OCI-LY3 (cell line): ENCODE measurements around the gene PREP.

Experiments
- H2AFZ ChIP-seq: fragments of 200-600, 300-600 bp; shearing (Covaris generic); 2 replicates; pipeline ENCODE4 v1.6.0; 2014; ENCODE audit warnings: antibody characterized with exemption, low read depth, low read length
- H3K27ac ChIP-seq: fragments of 200-600, 300-600 bp; sonication (generic); 2 replicates; pipeline ENCODE4 v1.5.1; 2014; ENCODE audit warnings: mild to moderate bottlenecking, low read length, moderate library complexity, mixed read lengths
- H3K27me3 ChIP-seq: fragments of 200-600, 300-600 bp; sonication (generic); 2 replicates; pipeline ENCODE4 v1.6.1; 2014; ENCODE audit warnings: low read depth, low read length, mixed read lengths
- H3K36me3 ChIP-seq: fragments of 200-600, 300-600 bp; sonication (generic); replicated peaks from 2 replicates; pipeline ENCODE3; 2014; ENCODE audit warnings: low read depth, low read length, mixed read lengths
- H3K4me1 ChIP-seq: fragments of 300-600, 200-600 bp; sonication (generic); 2 replicates; pipeline ENCODE4 v1.6.1; 2014; ENCODE audit warnings: low read length, mixed read lengths
- H3K4me2 ChIP-seq: fragments of 200-600, 300-600 bp; sonication (generic); 2 replicates; pipeline ENCODE4 v1.6.1; 2014; ENCODE audit warnings: low read length, mixed read lengths
- H3K4me3 ChIP-seq: fragments of 300-600, 200-600 bp; sonication (generic); 2 replicates; pipeline ENCODE4 v1.5.1; 2014; ENCODE audit warnings: antibody characterized with exemption, mild to moderate bottlenecking, low read length, moderate library complexity
- H3K79me2 ChIP-seq: fragments of 300-600, 200-600 bp; shearing (Covaris generic); 2 replicates; pipeline ENCODE4 v1.6.1; 2014; ENCODE audit warnings: mild to moderate bottlenecking, low read length, mixed read lengths
- H3K9ac ChIP-seq: fragments of 300-600, 200-600 bp; shearing (Covaris generic); 2 replicates; pipeline ENCODE4 v1.6.0; 2014; ENCODE audit warnings: mild to moderate bottlenecking, low read length, moderate library complexity
- H3K9me3 ChIP-seq: fragments of 200-600, 300-600 bp; shearing (Covaris generic); 2 replicates; pipeline ENCODE4 v1.6.1; 2014; ENCODE audit warnings: low read length, mixed read lengths; ENCODE audit not compliant: insufficient read depth
- H4K20me1 ChIP-seq: fragments of 200-600, 300-600 bp; sonication (generic); 2 replicates; pipeline ENCODE4 v1.6.1; 2016; ENCODE audit warnings: low read length, mixed read lengths; ENCODE audit not compliant: insufficient read depth
- CTCF ChIP-seq: fragments of 200-600, 300-600 bp; sonication (generic); IDR thresholded peaks from 2 replicates; pipeline ENCODE4 v1.5.1; 2014; ENCODE audit warnings: antibody characterized with exemption, low read length, low read depth
- EZH2phosphoT487 ChIP-seq: fragments of 200-600 bp; shearing (Covaris generic); IDR thresholded peaks from 2 replicates; pipeline ENCODE4 v1.6.1; 2018; ENCODE audit warnings: antibody characterized with exemption, mixed run types, low read depth

PREP gene

GRCh38 chr6:105313211-105313610, 89.7 kb downstream of the PREP start:
- no peak overlapping the region for H3K9ac ChIP-seq
- H3K4me3 ChIP-seq, result no peak overlapping the region
- TF ChIP-seq CTCF, result no peak
- no peak overlapping the region for H3K27ac ChIP-seq
- H3K27me3 ChIP-seq, result no peaks in the 10 kb centered on the region
- H2AFZ ChIP-seq, result no peak overlapping the region
- H3K4me1 ChIP-seq, result no peaks in the 10 kb centered on the region
- no peaks in the 10 kb centered on the region for H3K79me2 ChIP-seq
- no peak overlapping the region for H3K4me2 ChIP-seq
- H3K9me3 ChIP-seq, result no peaks in the 10 kb centered on the region
- no peaks in the 10 kb centered on the region for H4K20me1 ChIP-seq
- no peaks in the 10 kb centered on the region for H3K36me3 ChIP-seq

- H3K9me3 ChIP-seq, result no peaks in the 10 kb centered on the region
- H3K27me3 ChIP-seq, result no peaks in the 10 kb centered on the region
- H3K79me2 ChIP-seq, result no peaks in the 10 kb centered on the region
- no peak overlapping the region for H3K4me3 ChIP-seq
- H3K36me3 ChIP-seq, result no peaks in the 10 kb centered on the region
- H4K20me1 ChIP-seq, result no peaks in the 10 kb centered on the region
- no peaks in the 10 kb centered on the region for H3K4me1 ChIP-seq
- H3K9ac ChIP-seq, result no peak overlapping the region
- no peak overlapping the region for H3K27ac ChIP-seq
- TF ChIP-seq EZH2phosphoT487 (no peak), CTCF (no peak)
- no peak overlapping the region for H2AFZ ChIP-seq
- H3K4me2 ChIP-seq, result no peak overlapping the region
Observed at GRCh38 chr6:105310947-105311346, 91.9 kb downstream of the PREP start.

GRCh38 chr6:105310371-105310770, 92.5 kb downstream of the PREP start:
- no peaks in the 10 kb centered on the region for H4K20me1 ChIP-seq
- H3K79me2 ChIP-seq, result no peaks in the 10 kb centered on the region
- H3K27me3 ChIP-seq, result no peaks in the 10 kb centered on the region
- no peaks in the 10 kb centered on the region for H3K4me1 ChIP-seq
- TF ChIP-seq EZH2phosphoT487 (no peak), CTCF (no peak)
- H3K9ac ChIP-seq, result no peak overlapping the region
- no peak overlapping the region for H2AFZ ChIP-seq
- H3K27ac ChIP-seq, result no peak overlapping the region
- no peak overlapping the region for H3K4me2 ChIP-seq
- H3K9me3 ChIP-seq, result no peaks in the 10 kb centered on the region
- no peaks in the 10 kb centered on the region for H3K36me3 ChIP-seq
- H3K4me3 ChIP-seq, result no peak overlapping the region

- H3K27ac ChIP-seq, result no peak overlapping the region
- no peaks in the 10 kb centered on the region for H3K4me1 ChIP-seq
- no peaks in the 10 kb centered on the region for H3K27me3 ChIP-seq
- H4K20me1 ChIP-seq, result no peaks in the 10 kb centered on the region
- H3K36me3 ChIP-seq, result no peaks in the 10 kb centered on the region
- no peaks in the 10 kb centered on the region for H3K79me2 ChIP-seq
- no peak overlapping the region for H3K9ac ChIP-seq
- H3K4me2 ChIP-seq, result no peak overlapping the region
- H3K4me3 ChIP-seq, result no peak overlapping the region
- H2AFZ ChIP-seq, result no peak overlapping the region
- H3K9me3 ChIP-seq, result no peaks in the 10 kb centered on the region
- TF ChIP-seq CTCF, result no peak
- TF ChIP-seq EZH2phosphoT487, result no peak
Observed at GRCh38 chr6:105308840-105309239, 94.0 kb downstream of the PREP start.
